Activated T-helper 1 cell treated with Interleukin-2 at 50 U/mL for 16 hours (primary cell): Measurements from ENCODE around the gene VPS51.

Experiments used
- DNase-seq: peaks from one replicate; pipeline ENCODE4 v3.0.0-alpha.2; 2020; ENCODE audit warnings: low read depth

The VPS51 gene

DNA sequence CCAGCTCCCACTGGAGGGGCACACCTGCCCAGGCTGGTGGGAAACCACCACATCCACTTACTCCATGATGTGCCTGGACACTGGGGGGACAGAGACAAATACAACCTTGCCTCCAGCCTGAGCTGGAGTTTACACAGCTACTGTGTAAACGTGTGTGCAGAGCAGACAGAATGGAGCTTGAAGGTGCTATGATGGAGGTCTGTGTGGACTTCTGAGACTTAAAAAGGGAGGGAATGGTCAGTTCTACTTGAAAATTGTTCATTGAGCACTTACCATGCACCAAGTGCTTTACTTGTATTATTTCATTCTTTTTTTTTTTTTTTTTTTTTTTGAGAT, 23.4 kb upstream of the VPS51 start:
- no peak for DNase-seq

DNA sequence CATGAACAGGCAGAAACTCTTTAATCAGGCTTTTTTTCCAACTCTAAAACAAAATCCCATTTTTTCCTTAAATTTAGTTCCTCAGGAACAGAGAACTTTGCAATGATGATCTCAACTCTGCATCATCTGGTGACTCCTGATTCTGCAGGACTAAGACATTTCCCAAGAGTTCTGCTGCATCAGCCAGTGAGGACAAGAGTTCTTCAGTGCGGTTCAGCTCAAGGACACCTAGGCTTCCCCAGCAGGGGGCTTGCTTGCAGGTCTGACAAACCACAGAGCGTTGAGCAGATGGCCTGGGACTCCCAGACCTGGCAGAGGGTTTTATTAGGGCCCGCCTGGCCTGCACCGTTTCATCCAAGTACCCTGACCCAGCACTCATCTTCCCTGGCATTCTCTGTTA, 18.6 kb upstream of the VPS51 start:
- no peak for DNase-seq

- peak; percentile 57 for DNase-seq
These were observed 17.9 kb upstream of the VPS51 start for GRCh38 chr11:65078151-65078550.

DNA sequence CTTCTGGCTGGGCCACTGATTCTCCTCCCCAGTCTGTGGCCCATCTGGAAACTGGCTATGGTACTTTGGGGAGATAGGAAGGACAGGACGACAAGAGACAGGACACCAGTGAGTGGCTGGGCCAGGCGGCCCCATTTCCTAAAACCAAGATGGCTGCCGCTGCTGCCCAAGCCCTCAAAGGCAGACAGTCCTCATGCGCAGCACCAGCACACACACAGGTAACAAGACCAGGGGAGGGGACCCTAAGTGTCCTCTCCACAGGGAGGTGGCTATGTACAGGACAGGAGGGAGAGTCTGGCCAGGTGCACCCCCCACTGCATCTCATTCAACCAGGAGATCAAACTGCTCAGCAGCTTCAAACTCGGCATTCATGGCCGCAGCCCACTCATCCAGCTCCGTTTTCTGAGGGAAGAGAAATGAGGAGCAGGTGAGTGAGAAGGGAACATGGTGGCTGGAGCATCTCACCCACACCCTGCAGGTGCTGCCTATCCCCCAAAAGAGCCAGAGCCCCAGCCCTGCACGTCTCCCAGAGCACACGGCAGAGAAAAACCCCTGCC, 17.1 kb upstream of the VPS51 start:
- DNase-seq: no peak

DNA sequence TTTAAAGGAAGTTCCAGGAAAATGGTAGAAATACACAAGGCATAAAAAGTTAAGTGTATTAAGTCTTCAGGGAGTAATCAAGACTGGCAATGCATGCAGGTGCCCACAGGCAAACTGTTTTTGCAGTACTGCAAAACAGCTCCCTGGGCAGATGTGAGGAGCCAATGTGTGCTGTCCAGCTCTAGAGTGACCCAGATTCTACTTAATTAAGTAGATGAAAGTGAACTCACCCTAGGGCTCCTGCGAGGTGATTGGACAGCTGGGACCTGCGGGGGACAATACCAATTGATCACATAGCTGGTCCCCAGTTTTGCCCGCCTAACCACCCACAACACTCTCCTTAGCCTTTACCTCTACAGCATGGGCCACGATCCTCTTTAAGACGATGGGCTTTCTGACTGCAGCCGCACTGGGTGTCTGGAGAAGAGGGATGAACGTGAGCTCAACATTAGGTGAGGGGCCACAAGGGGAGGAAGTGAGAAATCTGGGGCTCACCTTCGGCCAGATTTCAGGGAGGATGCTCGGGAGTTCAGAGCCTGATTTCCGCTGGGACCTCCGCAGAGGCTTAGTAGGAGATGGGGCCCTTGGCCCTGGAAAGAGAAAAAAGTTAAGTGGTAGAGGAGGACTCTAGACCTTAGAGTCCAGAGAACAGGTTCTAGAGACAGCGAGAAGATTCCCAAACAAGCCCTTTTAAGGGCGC, 12.7 kb upstream of the VPS51 start:
- no peak for DNase-seq

- peak; percentile 95 for DNase-seq
These were observed 12.0 kb upstream of the VPS51 start, which contains the start of the genes CDCA5 and ZFPL1 for GRCh38 chr11:65083834-65084597. Gene CDCA5, minus strand, starts transcription at chr11:65084040. Its CDS starts 62 bp downstream, at chr11:65083978. Gene ZFPL1, plus strand, starts transcription at chr11:65084222. Its CDS starts 477 bp downstream, at chr11:65084699.

DNA sequence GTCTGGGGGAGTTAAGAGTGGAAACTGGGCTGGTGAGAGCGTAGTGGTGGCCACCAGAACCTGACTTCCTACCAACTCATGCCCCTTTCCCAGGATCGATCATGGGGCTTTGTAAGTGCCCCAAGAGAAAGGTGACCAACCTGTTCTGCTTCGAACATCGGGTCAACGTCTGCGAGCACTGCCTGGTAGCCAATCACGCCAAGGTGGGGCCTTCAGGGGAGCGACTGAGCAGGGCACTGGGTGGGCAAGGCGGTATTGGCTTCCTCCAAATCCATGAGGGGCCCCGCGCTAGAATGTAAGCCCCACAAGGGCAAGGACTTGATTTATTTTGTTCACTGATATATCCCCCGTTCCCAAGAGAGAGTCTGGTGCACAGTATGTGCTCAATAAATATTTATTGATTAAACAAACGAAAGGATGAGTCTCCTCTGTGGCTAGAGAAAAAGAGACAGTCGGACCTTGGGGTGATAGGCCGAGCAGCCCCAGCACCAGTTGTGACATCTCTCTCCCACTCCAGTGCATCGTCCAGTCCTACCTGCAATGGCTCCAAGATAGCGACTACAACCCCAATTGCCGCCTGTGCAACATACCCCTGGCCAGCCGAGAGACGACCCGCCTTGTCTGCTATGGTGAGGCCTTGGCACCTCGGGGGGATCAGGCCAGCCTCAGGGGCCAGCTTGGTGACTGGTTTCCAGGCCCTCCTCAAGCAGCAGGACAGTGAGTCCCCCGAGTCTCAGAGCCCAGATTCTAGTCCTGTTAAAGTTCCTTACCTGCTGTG, 11.2 kb upstream of the VPS51 start:
- no peak for DNase-seq

DNA sequence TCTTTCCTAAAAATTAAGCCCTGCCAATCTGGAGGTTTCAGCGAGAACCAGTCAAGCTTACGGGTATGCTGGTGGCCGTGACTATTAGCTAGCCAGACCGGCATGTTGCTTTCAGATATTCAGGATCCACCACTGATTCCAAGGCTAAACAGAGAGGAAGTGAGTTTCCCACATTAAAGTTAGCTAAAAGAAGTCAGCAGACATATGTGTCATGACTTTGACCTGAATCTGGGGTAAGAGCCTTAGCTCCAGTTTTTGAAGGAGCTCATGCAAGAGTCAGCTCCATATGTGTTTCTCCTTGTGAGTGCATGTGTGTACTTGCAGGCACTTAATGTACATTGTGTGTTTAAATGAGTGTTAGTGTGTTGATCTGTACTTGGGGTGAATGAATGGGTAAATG, 10.6 kb upstream of the VPS51 start:
- no peak for DNase-seq

DNA sequence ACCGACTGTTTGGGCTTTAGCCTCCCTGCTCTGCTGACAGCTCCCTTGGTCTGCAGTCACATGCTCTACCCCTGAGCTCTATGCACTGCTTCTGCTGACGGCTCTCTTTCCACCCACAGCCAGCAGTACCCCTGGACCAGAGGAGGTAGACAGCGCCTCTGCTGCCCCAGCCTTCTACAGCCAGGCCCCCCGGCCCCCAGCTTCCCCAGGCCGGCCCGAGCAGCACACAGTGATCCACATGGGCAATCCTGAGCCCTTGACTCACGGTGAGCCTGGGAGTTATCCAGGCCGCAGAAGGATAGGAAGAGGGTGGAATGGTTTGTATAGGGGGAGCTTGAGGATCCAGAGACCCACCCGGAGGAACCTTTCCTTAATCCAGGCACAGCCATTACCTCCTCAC, 9.2 kb upstream of the VPS51 start:
- no peak for DNase-seq

- DNase-seq: no peak
These were observed 8.8 kb upstream of the VPS51 start for GRCh38 chr11:65087216-65087615.

GRCh38 chr11:65087827-65088226, 8.2 kb upstream of the VPS51 start:
- DNase-seq: no peak

DNA sequence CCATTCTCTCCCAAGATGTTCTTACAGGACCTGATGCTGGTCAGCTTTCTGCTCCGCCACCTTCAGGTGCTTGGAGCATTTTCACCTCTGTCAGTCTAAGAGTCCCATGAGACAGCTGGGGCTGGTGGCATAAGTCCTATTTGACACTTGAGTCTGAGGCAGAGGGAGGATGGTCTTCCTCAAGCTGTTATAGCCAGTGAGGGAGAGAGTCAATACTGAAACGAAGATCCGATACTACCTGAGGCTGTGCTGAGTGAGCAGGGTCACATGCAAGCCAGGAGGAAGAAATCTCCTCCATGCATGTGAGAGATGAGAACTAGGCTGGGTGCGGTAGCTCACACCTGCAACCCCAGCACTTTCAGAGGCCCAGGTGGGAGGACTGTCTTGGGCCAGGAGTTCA, 6.4 kb upstream of the VPS51 start:
- DNase-seq: no peak

- no peak for DNase-seq
These were observed 5.4 kb upstream of the VPS51 start for GRCh38 chr11:65090628-65091027.

GRCh38 chr11:65095427-65095826, 587 bp upstream of the VPS51 start:
- DNase-seq: no peak

- DNase-seq: no peak
These were observed 912 bp downstream of the VPS51 start for GRCh38 chr11:65096926-65097325.

GRCh38 chr11:65100674-65101350, 4.8 kb downstream of the VPS51 start:
- DNase-seq: no peak

DNA sequence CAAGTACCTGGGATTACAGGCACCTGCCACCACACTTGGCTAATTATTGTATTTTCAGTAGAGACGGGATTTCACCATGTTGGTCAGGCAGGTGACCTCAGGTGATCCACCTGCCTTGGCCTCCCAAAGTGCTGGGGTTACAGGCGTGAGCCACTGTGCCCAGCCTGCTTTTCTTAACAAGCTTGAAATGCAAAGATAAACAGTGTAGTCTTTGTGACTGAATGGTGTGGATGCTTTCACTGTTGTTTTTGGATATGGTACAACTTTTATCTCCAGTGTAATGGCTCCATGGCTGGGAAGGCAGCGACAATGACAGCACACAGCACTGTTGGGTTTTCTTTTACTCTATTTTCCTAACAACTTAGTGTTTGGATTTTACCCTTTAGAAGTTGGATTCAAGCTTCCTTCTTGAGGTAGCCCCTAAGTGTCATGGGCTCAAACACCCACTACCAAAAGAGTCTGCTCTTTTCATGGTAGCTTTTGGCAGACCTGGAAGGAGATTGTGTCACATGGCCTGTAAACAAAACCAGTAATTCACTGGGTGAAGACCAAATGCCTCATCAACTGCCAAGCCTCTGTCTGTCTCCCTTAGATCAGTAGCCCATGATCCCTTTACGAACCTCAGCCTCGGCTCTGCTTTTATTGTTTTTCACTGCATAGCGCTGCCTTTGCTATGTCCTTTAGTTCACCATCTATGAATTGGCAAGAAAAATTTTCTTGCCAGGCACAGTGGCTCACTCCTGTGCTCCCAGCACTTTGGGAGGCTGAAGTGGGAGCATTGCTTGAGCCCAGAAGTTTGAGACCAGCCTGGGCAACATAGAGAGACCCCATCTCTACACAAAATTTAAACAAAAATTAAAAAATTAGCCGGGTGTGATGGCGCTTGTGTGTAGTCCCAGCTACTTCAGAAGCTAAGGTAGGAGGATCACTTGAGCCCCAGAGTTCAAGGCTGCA, 6.4 kb downstream of the VPS51 start:
- no peak for DNase-seq

GRCh38 chr11:65103476-65103875, 7.5 kb downstream of the VPS51 start:
- no peak for DNase-seq

- DNase-seq: no peak
These were observed 8.6 kb downstream of the VPS51 start for GRCh38 chr11:65104628-65105027.

DNA sequence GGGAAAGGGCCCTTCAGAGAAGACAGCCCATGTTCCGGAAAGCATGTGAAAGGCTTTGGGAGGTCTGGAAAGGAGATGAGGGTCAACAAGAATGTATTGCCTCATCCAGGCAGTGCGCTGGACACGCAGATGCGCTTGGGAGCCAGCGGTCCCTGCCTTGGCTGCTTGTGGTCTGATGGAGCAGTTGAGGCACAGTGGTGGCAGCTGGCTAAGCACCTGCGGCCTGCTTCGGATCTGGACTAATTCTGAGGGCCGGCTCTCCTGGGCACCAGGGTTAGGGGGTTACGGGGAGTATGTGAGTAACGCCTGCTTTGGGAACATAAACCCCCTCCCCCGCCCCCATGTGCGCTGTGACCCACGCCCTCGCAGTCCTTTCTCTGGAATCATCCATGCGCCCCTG, 11.1 kb downstream of the VPS51 start:
- DNase-seq: no peak
